Body of pancreas (tissue), 4 donors: ENCODE measurements around the gene OR8D1.

Experiments
- CTCF ChIP-seq, 7 experiments: fragments of 450-650 bp in 4 of 7; fragments of 200-600 bp in 3 of 7; sonication (generic) in 3 of 7; IDR thresholded peaks; one replicate each; pipeline ENCODE4 v1.5.1; 2016 to 2019; ENCODE audit warnings: antibody characterized with exemption in 7 of 7
- POLR2A ChIP-seq, 3 donors: fragments of 450-650 bp; IDR thresholded peaks; one replicate each; pipeline ENCODE4 v1.6.1; 2016; ENCODE audit warnings: antibody characterized with exemption in 3 of 3, mild to moderate bottlenecking in 2 of 3

GRCh38 chr11:124327775-124328174 is 14.0 kb upstream of the OR8D1 start:
- TF ChIP-seq CTCF (IDR thresholded peaks at IDR 0.05) (no peak), POLR2A (IDR thresholded peaks at IDR 0.05) (no peak)
